Liver (tissue), 3 donors: ENCODE results near the gene SLC38A10.

Experiments
- EGR1 ChIP-seq, 2 donors: IDR thresholded peaks; 2 replicates each; pipeline ENCODE4 v1.6.1; 2016 to 2018; ENCODE audit warnings: antibody characterized with exemption in 2 of 2, low read depth in 2 of 2
- SP1 ChIP-seq: IDR thresholded peaks from 2 replicates; pipeline ENCODE4 v1.6.1; 2018; ENCODE audit warnings: antibody characterized with exemption, mild to moderate bottlenecking
- TF ChIP-seq, protein P1 (sequence below): fragments of 150-350 bp; IDR thresholded peaks from 2 replicates; pipeline ENCODE4 v1.5.1; 2017; ENCODE audit warnings: improper control_type of control experiment, low read depth, low read length; ENCODE audit not compliant: missing input control
- TF ChIP-seq, protein P2 (sequence below): IDR thresholded peaks from 2 replicates; pipeline ENCODE4 v1.6.1; 2016; ENCODE audit warnings: antibody characterized with exemption
- TF ChIP-seq, protein P3 (sequence below): IDR thresholded peaks from 2 replicates; pipeline ENCODE4 v1.6.1; 2016; ENCODE audit warnings: antibody characterized with exemption, mild to moderate bottlenecking
- donor health status: healthy.
- donor health status: healthy.

DNA sequence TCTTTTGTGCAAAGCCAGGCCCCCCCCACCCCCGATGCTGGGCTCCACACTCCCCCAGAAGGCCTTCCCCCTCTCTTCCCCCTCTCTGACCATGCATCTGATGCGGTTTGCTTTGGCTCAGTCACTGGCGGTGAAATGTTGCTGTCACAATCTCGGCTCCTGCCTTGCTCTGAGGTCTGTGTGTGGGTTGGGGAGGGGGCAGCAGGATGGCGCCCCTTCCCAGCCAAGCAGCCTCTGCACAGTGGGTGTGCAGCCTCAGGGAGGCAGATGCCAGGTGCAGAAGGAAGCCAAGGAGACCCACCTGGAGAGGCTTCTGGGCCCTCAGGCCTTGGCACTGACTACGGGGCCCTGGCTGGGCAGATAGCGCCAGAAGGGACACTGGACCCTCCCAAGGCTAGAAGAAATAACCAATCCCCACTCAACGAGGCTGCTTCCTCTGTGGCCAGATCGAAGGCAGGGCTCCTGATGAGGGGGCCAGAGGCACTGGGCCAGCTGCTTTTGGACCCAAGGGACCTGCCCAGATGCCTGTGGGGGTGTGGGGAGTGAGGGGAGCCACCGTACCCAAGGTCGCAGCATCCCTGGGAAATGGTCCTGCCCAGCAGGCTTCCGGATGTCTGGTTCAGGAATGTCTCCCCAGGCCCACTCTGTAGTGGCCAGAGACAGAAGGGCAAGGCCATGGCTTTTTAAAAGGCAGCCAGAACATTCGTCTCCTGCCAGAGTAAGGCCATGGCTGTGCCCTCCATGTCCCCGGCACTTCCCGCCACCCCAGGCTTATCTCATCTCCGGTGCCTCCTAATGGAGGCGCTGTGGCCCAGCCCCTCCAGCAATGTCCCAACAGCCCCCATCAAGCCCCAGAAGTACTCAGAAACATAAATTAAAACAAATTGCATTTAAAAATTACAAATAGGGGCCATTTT, 43.4 kb upstream of the SLC38A10 start:
- TF ChIP-seq, protein P1, sequence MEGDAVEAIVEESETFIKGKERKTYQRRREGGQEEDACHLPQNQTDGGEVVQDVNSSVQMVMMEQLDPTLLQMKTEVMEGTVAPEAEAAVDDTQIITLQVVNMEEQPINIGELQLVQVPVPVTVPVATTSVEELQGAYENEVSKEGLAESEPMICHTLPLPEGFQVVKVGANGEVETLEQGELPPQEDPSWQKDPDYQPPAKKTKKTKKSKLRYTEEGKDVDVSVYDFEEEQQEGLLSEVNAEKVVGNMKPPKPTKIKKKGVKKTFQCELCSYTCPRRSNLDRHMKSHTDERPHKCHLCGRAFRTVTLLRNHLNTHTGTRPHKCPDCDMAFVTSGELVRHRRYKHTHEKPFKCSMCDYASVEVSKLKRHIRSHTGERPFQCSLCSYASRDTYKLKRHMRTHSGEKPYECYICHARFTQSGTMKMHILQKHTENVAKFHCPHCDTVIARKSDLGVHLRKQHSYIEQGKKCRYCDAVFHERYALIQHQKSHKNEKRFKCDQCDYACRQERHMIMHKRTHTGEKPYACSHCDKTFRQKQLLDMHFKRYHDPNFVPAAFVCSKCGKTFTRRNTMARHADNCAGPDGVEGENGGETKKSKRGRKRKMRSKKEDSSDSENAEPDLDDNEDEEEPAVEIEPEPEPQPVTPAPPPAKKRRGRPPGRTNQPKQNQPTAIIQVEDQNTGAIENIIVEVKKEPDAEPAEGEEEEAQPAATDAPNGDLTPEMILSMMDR = no peak
- TF ChIP-seq EGR1 (IDR thresholded peaks at IDR 0.05; ENCODE audit: low read depth in 2 of 2) (no peak), SP1 (peak; percentile 27)
- TF ChIP-seq, protein P2, sequence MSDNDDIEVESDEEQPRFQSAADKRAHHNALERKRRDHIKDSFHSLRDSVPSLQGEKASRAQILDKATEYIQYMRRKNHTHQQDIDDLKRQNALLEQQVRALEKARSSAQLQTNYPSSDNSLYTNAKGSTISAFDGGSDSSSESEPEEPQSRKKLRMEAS = no peak
- TF ChIP-seq, protein P3, sequence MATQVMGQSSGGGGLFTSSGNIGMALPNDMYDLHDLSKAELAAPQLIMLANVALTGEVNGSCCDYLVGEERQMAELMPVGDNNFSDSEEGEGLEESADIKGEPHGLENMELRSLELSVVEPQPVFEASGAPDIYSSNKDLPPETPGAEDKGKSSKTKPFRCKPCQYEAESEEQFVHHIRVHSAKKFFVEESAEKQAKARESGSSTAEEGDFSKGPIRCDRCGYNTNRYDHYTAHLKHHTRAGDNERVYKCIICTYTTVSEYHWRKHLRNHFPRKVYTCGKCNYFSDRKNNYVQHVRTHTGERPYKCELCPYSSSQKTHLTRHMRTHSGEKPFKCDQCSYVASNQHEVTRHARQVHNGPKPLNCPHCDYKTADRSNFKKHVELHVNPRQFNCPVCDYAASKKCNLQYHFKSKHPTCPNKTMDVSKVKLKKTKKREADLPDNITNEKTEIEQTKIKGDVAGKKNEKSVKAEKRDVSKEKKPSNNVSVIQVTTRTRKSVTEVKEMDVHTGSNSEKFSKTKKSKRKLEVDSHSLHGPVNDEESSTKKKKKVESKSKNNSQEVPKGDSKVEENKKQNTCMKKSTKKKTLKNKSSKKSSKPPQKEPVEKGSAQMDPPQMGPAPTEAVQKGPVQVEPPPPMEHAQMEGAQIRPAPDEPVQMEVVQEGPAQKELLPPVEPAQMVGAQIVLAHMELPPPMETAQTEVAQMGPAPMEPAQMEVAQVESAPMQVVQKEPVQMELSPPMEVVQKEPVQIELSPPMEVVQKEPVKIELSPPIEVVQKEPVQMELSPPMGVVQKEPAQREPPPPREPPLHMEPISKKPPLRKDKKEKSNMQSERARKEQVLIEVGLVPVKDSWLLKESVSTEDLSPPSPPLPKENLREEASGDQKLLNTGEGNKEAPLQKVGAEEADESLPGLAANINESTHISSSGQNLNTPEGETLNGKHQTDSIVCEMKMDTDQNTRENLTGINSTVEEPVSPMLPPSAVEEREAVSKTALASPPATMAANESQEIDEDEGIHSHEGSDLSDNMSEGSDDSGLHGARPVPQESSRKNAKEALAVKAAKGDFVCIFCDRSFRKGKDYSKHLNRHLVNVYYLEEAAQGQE = no peak
